GM21737 (cell line): ENCODE data around the gene METTL8.
"Not testable (repeated sequence)": the region's sequence is repeated elsewhere in the genome, so short reads cannot be mapped to it uniquely, and the experiment has no call there.

Source experiments
- ATAC-seq: cut with Tn5 transposase; IDR thresholded peaks from one replicate; pipeline ENCODE4 v1.9.1; 2021; ENCODE audit warnings: mild to moderate bottlenecking, moderate library complexity; ENCODE audit not compliant: unreplicated experiment

The METTL8 gene

DNA sequence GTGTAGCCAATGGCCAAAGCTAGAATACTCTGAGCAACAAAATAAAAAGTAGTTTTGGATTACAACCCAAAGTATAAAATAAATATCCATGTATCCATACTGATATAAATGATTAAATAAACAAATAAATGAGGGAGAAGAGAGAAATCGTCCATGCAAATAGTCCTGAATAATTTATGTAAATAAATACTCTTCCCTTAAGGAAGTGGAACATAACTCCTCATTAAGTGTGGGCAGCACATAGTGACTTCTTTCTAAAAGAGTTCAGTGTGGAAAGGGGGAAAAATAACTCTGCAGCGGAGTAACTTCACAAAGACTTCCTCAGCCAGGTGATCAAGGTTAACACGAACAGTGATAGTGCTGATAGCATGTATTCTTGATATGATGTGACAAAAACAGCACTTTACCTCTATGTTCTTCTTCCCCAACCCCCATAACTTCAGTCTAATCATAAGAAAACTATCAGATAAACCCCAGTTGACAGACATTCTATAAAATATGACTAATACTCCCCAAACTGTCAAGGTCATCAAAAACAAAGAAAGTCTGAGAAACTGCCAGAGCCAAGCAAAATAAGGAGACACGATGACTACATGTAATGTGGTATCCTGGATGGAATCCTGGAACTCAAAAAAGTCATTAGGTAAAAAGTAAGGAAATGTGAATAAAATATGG, 30.7 kb downstream of the METTL8 start:
- no peak for ATAC-seq

DNA sequence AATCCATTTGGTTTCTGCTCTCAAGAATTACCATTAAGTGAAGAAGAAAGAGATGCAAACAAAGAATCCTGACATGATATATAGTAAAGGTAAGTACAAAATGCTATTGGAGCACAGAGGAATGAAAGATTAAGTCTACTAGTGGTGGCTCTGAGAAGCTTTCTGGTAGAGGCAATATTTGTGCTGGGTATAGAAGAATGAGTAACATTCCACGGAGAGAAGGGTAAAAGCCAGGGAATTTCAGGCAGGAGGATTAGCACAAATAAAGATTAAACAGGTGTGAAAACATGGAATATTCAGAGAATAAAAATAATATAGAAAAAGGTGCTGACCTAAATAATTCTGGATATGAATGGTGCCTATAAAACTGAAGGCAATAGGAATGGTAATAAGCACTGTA, 31.8 kb downstream of the METTL8 start:
- no peak for ATAC-seq

DNA sequence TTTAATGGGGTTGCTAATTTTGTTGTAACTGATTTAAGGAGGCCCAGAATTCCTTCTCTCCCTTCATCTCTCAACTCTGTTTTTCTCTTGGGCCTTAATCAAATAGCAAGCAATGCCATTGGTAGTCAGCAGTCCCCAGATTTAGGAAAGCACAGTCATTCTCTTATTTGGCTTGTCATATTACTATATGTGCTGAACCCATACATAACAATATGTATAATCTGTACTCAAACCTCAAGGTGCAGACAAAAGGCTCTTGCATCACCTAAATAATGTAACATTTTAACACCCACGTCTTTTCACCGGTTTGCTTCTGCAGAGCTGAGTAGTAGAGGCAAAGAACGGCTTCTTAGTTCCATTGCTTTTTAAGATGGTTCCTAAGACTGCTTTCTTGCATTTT, 33.4 kb downstream of the METTL8 start:
- no peak for ATAC-seq

DNA sequence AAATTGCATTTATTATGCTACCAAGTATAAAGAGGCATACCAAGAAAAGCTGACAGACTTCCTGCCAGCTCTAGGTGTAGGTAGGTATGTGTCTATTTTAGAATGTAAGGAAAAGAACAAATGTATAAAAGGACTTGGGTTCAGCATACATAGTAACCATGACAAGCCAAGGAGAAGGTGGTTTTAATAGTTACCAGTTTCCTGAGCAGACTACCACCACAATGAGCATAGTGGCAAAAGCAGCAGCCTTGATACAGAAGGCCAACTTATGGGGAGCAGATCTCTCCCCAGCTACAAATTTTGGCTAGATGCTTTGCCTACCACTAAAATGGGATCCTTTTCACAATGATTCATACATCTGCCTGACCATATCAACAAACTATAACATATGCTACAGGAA, 34.5 kb downstream of the METTL8 start:
- ATAC-seq: no peak

DNA sequence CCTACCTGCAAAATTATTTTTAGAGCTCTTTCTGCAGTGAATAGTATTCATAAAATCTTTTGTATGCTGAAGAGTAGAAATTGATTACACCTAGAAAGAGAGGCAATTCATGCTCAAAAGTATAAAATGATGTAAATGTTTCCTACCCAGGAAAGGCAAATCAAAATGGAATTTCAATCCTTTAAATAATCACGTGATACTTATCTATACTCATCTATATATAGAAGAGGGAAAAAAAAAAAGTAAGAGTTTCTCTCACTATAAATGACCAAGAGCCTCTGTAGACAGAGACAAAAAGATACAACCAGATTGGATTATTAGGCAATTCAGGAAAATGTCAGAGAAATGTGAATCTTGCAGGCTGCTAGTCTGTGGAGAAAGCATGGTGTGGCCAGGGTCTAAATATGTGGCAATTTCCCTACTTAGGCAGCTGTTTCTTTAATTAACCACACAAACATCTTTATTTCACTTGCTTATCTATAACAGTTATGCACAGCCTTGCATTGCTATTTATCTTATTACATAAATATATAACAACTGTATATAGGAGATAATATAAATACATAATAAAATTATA, 39.5 kb downstream of the METTL8 start:
- no peak for ATAC-seq

DNA sequence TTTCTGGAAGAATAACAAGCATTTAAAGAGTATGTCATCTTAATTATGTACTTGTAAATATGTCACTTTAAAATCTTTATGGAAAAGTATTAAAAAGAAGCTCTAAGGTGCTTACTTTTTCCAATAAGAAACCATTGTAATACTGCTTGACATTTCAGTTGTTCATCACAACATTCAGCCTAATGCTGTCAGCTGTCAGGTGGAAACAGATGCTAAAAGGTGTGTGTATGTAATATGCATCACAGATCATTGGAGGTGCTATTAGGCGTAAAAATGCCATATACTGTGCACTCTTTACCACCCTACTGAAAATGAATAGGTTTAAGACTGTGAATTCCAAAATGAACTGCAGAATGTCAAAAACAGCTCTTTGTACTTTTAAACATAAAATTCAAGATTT, 40.3 kb downstream of the METTL8 start:
- no peak for ATAC-seq

DNA sequence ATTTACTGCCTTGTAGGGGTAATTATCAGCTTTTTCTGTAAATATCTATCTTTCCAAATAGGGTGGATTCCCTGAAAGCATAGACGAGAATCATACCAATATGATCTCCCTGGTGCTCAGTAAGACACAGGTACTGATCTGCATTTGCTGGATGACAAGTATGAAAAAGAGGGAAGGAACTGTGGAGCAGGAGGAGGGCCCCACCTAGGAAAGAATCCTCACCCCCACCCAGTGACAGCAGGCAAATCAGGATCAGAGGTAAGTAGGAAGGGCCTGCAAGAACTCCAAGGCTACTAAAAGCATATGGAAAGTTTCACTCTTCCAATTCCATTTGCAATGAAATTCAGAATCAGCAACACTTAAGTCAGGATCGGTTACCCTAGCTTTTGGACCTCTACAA, 42.3 kb downstream of the METTL8 start:
- ATAC-seq: no peak

DNA sequence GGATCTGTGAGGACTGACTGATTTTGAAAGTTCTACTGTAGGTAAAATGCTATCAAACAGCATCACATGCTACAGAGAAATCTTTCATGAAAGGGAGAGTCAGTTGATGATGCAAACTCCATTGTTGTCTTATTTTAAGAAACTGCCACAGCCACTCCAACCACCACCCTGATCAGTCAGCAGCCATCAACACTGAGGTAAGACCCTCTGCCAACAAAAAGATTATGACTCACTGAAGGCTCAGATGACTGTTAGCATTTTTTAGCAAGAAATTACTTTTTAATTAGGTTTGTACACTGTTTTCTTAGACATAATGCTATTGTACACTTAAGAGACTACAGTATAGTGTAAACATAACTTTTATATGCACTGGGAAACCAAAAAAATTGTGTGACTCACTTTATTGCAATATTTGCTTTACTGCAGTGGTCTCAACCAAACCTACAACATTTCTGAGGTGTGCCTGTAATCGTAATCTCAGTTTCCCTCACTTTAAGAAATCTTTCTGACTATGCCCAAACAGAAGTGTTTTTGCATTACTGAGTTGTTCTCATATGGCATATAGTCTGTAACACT, 42.8 kb downstream of the METTL8 start:
- no peak for ATAC-seq

DNA sequence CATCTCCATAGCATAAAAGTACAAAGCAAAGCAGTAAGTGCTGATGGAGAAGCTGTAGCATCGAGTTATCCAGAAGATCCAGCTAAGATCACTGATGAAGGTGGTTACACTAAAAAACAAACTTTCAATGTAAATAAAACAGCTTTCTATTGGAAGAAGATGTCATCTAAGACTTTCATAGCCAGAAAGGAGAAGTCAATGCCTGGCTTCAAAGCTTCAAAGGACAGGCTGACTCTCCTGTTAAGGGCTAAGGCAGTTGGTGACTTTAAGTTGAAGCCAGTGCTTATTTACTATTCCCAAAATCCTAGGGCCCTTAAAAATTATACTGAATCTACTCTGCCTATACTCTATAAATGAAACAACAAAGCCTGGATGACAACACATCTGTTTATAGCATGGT, 44.0 kb downstream of the METTL8 start:
- ATAC-seq: no peak

DNA sequence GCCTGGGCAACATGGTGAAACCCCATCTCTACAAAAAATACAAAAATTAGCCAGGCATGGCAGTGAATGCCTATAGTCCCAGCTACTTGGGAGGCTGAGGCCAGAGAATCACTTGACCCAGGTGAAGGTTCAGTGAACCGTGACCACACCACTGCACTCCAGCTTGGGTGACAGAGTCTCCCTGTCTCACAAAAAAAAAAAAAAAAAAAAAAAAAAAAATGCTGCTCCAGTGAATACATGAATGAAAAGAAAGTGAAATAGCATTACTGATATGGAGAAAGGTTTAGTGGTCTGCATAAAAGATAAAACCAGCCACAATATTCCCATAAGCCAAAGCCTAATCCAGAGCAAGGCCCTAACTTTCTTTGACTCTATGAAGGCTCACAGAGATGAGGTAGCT, 44.5 kb downstream of the METTL8 start:
- ATAC-seq: no peak

DNA sequence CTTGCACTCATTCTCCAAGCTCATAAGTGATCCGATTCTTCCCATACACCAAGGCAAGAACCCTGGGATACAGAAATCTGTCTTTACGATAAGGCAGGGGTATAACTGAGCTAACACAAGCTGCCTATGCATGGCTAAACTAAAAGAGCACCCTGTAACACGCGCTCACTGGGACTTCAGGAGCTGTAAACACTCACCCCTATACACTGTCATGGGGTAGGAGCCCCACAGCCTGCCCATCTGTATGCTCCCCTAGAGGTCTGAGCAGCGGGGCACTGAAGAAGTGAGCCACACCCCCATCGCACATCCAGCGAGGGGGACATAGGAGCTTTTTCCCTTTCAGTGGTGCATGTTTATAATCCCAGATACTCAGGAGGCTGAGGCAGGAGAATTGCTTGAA, 46.7 kb downstream of the METTL8 start:
- ATAC-seq: no peak

DNA sequence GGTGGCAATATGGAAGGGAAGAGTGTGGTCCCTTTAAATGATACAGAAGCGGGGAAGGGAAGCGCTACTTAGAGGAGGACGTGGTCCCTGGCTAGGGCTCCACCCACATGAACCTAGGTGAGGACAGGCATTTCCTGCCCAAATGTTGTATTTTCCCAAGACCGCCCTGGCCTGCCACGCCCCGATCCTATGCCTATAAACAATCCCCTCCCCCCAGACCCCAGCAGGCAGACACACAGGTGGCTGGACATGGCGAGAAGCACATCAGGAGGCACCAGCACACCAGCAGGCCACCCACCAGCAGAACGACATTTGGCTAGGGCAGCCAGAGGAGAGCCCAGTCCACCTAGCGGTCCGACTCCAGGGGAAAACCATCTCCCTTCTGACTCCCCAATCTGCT, 47.2 kb downstream of the METTL8 start:
- ATAC-seq: no peak

DNA sequence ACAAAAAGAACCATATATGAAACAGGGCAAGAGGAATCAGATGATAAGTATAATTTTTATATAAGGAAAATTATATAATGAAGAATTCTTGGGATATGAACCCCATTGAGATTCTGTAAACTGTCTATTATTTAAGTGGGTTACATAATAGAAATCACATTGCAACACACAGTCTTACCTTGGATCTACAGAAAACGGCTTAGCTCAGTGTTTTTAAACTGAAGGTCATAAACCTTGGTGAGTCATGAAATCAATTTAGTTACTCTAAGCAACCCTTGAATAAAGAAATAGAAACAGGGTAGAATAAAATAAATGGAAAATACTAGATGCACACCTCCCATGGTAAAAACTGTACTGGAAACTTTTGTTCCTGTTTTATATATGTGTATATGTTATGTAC, 50.7 kb downstream of the METTL8 start:
- no peak for ATAC-seq

DNA sequence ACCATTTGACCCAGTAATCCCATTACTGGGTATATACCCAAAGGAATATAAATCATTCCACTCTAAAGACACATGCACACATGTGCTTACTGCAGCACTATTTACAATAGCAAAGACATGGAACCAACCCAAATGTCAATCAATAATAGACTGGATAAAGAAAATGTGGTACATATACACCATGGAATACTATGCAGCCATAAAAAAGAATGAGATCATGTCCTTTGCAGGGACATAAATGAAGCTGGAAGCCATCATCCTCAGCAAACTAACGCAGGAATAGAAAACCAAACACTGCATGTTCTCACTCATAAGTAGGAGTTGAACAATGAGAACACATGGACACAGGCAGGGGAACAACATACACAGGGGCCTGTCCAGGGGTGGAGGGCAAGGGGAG, 51.6 kb downstream of the METTL8 start:
- not testable (repeated sequence) for ATAC-seq

DNA sequence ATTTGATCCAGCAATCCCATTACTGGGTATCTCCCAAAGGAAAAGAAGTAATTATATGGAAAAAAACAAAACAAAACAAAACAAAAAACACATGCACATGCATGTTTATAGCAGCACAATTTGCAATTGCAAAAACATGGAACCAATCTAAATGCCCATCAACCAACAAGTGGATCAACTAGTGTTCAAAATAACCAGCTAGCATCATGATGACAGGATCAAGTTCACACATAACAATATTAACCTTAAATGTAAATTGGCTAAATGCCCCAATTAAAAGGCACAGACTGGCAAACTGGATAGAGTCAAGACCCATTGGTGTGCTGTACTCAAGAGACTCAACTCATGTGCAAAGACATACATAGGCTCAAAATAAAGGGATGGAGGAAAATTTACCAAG, 55.9 kb downstream of the METTL8 start:
- ATAC-seq: not testable (repeated sequence)

DNA sequence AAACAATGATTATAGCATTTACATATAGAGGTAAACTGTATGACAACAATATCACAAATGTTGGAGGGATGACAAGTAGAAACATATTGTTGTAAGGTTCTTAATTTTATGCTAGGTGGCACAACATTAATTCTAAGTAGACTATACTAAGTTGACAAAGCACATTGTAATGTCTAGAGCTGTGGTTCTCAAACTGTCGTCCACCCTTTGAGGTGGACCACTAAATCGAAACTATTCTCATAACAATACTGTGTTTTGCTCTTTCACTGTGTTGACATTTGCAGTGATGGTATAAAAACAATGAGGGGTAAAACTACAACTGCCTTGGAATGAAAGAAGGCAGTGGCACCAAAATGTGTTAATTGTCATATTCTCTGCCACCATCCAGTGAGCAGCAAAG, 66.1 kb downstream of the METTL8 start:
- no peak for ATAC-seq

DNA sequence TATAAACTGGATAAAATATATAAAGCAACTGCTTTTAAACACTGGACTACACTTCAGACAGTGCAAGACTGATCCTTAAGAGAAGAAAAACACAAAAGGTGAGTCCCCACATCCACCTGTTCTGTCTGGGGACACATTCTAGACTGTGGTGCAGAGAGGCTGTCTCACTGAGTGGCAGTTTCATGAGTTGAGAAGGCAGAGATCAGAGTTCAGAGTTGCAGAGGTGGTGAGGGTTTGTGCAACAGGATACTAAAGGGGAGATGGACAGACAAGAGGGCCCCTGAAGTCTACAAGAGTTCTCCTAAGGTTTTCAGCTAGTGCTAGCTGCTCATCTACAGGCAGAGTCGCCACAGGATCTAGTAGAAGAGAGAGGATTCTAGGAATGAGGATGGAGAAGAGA, 68.0 kb downstream of the METTL8 start:
- ATAC-seq: no peak

DNA sequence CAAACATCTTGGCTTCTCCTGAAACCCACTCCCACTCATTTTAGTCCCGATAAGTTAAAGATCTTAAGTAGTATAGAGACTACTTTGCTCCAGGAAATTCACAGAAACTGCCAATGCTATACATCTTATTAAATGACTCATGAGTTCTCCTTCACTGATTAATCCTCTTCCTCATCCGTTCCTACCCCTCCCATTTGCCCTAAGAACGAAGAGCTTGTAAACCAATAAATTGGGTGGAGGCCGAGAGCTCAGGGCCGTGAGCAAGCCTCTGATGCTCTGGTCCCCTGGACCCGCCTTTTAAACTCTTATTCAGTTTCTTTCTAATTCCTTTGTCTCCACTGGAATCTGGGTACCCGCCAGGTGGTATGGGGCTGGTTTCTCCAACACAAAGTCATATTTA, 68.6 kb downstream of the METTL8 start:
- no peak for ATAC-seq

DNA sequence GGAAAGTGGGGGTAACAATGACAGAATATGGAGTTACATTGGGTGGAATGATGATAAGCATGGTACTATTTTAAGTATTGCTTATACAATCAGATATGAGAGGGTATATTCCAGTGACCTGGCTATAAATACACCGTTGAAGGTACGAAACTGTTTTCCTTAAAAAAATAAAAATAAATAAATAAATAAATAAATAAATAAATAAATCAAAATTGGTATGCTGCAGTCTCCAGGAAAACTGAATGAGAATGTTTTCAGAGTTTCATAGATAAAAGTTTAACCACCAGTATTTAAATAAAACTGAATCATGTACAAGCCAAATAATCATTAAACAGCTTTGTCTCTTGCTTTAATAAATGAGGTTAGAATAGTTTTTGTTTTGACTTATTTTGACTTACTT, 71.4 kb downstream of the METTL8 start:
- ATAC-seq: no peak

DNA sequence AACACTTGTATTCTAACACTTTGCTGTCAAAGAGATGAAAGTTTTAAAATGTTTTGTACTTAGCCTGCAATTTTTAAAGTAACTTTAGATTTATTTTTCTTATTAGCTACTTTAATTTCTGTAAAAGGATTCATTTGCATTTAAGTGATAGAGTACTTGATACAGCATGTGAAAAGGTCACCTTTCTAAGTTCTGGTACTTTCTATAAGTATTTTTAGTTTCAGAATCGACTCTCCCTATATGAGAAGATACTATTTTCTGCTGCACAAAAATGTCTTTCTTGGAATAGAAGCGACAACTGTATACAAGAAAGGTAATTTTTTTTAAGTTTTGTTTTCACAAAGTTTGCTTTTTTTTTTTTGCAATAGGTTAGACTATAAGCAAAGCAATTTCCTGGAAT, 72.9 kb downstream of the METTL8 start:
- no peak for ATAC-seq

DNA sequence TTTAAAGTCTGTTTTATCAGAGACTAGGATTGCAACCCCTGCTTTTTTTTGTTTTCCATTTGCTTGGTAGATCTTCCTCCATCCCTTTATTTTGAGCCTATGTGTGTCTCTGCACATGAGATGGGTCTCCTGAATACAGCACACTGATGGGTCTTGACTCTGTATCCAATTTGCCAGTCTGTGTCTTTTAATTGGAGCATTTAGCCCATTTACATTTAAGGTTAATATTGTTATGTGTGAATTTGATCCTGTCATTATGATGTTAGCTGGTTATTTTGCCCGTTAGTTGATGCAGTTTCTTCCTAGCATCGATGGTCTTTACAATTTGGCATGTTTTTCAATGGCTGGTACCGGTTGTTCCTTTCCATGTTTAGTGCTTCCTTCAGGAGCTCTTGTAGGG, 80.0 kb downstream of the METTL8 start:
- ATAC-seq: not testable (repeated sequence)

DNA sequence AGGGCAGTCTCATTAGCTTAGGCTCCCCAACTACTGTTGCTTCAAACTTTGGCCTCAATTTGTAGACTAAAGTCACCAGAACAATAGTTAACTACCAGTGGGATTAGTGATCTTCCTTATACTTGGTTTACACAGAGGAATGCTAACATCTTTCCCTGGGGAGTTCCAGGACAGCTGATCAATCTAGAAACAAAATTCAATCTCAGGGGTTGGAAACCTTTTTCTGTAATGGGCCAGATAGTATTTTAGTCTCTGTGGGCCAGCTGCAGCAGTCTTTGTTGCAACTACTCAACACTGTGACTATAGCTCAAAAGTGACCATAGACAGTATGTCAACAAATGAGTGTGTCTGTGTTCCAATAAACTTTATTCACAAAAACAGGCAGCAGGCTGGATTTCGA, 85.7 kb downstream of the METTL8 start:
- ATAC-seq: no peak

DNA sequence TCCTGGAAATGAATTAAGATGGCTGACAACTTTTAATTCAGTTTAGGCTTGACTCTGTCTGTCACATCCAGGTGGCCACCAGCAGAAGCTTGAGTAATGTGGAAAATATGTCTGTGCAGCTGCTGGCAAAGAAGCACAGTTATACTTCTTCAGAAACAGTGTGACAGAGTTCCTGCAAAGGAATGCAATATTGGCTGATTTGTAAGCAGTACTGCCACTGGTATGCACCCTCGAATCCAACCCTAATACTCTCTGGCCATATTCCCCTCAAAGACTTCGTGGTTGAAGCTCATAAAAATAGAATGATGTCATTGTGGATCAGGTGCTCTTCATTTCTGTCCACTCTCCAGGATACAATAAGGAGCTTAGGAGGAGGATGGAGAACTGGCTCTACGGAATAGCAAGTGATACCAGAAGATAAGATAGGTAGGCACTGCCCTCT, 86.2 kb downstream of the METTL8 start:
- no peak for ATAC-seq
